GM18870 (cell line): Measurements from ENCODE around the gene ALDH1L1.

ENCODE experiments used
- ATAC-seq: cut with Tn5 transposase; IDR thresholded peaks from one replicate; pipeline ENCODE4 v1.9.1; 2021; ENCODE audit warnings: moderate library complexity; ENCODE audit not compliant: unreplicated experiment

Gene ALDH1L1

GRCh38 chr3:126058666-126059065 is 121.7 kb downstream of the ALDH1L1 start:
- ATAC-seq = no peak

GRCh38 chr3:126057936-126058335 is 122.5 kb downstream of the ALDH1L1 start:
- no peak for ATAC-seq

GRCh38 chr3:126057501-126057819 is 122.9 kb downstream of the ALDH1L1 start:
- ATAC-seq = no peak

GRCh38 chr3:126056681-126057500 is 123.5 kb downstream of the ALDH1L1 start:
- ATAC-seq = no peak

- no peak for ATAC-seq
These were observed 124.3 kb downstream of the ALDH1L1 start for GRCh38 chr3:126056088-126056487.

GRCh38 chr3:126054870-126055269 is 125.5 kb downstream of the ALDH1L1 start:
- no peak for ATAC-seq

GRCh38 chr3:126053949-126054569 is 126.3 kb downstream of the ALDH1L1 start:
- no peak for ATAC-seq
